Fibroblast of lung (primary cell): ENCODE measurements around the gene CCDC69. TPM values are rescaled to one million over a fixed set of nuclear protein-coding genes. Genes with fewer than 3 reads are reported as not detected.

Source experiments
- DNase-seq, 2 donors: peaks; one replicate each; pipeline versions ENCODE4 v3.0.0 to v3.0.0-alpha.2; 2010; ENCODE audit warnings: low read depth in 2 of 2
- H2AFZ ChIP-seq: 2 replicates; pipeline ENCODE4 v1.5.1; 2012; ENCODE audit warnings: low read length, control low read depth, inconsistent platforms
- H3K27ac ChIP-seq: 2 replicates; pipeline ENCODE4 v1.5.1; 2011; ENCODE audit warnings: low read length, control low read depth; ENCODE audit not compliant: insufficient read depth
- H3K27me3 ChIP-seq: 2 replicates; pipeline ENCODE4 v1.5.1; 2011; ENCODE audit warnings: mild to moderate bottlenecking, low read length; ENCODE audit not compliant: control insufficient read depth, insufficient read depth
- H3K36me3 ChIP-seq: 2 replicates; pipeline ENCODE4 v1.5.1; 2011; ENCODE audit warnings: low read length; ENCODE audit not compliant: control insufficient read depth, insufficient read depth
- H3K4me1 ChIP-seq: 2 replicates; pipeline ENCODE4 v1.5.1; 2011; ENCODE audit warnings: low read length; ENCODE audit not compliant: control insufficient read depth, insufficient read depth; ENCODE audit errors: extremely low read depth
- H3K4me2 ChIP-seq: 2 replicates; pipeline ENCODE4 v1.5.1; 2011; ENCODE audit warnings: low read length, control low read depth; ENCODE audit not compliant: insufficient read depth; ENCODE audit errors: extremely low read depth
- H3K4me3 ChIP-seq, 4 experiments: fragments of 200-600 bp in 1 of 4; sonication (generic) in 1 of 4; replicated peaks in 1 of 4; 2 replicates each; pipeline ENCODE4 v1.5.1; 2011 to 2016; ENCODE audit warnings: low read length in 4 of 4, low read depth in 3 of 4, mild to moderate bottlenecking in 3 of 4, control low read depth in 2 of 4, inconsistent platforms in 1 of 4, mixed read lengths in 1 of 4; ENCODE audit not compliant: insufficient read depth in 1 of 4; ENCODE audit errors: control extremely low read depth in 1 of 4
- H3K79me2 ChIP-seq: 2 replicates; pipeline ENCODE4 v1.5.1; 2012; ENCODE audit warnings: mild to moderate bottlenecking, low read length, inconsistent platforms; ENCODE audit not compliant: control insufficient read depth, insufficient read depth
- H3K9ac ChIP-seq: 2 replicates; pipeline ENCODE4 v1.5.1; 2011; ENCODE audit warnings: mild to moderate bottlenecking, low read length, control low read depth; ENCODE audit not compliant: insufficient read depth
- H3K9me3 ChIP-seq: 2 replicates; pipeline ENCODE4 v1.5.1; 2012; ENCODE audit warnings: low read depth, low read length; ENCODE audit not compliant: control insufficient read depth, insufficient read depth
- H4K20me1 ChIP-seq: 2 replicates; pipeline ENCODE4 v1.5.1; 2011; ENCODE audit warnings: low read length; ENCODE audit not compliant: control insufficient read depth, insufficient read depth; ENCODE audit errors: extremely low read depth
- EZH2 ChIP-seq: IDR thresholded peaks from 2 replicates; pipeline ENCODE4 v1.5.1; 2012; ENCODE audit warnings: low read length, control low read depth, mild to moderate bottlenecking; ENCODE audit errors: missing control alignments
- polyA plus RNA-seq, 2 donors: library from polyadenylated mRNA; depleted of rRNA in 1 of 2; stranded (reverse) in 1 of 2; unstranded in 1 of 2; fragments of >200 nt; gene quantifications; 2 replicates each; pipeline ENCODE4 v1.2.1, GENCODE V29; 2011 to 2012; ENCODE audit warnings: missing spikeins in 1 of 2
- total RNA-seq: library from RNA; depleted of rRNA; stranded (reverse); fragments of >200 nt; gene quantifications from 2 replicates; pipeline ENCODE4 v1.2.1, GENCODE V29; 2014
- TF ChIP-seq, protein P1 (sequence below), 2 donors: IDR thresholded peaks in 1 of 2; conservative IDR thresholded peaks in 1 of 2; 1 replicate in 1 of 2; 2 replicates in 1 of 2; pipeline ENCODE4 v1.5.1; 2011 to 2012; ENCODE audit warnings: low read length in 2 of 2, control low read depth in 1 of 2, inconsistent platforms in 1 of 2, low read depth in 1 of 2, mild to moderate bottlenecking in 1 of 2

CCDC69 gene
- total and polyA plus RNA-seq, 2 donors (not counting 1 experiment from before 2014, with no cell fraction given), result 1.5 to 4.0 TPM

- H3K9me3 ChIP-seq, result no peaks in the 10 kb centered on the region
- TF ChIP-seq, protein P1, sequence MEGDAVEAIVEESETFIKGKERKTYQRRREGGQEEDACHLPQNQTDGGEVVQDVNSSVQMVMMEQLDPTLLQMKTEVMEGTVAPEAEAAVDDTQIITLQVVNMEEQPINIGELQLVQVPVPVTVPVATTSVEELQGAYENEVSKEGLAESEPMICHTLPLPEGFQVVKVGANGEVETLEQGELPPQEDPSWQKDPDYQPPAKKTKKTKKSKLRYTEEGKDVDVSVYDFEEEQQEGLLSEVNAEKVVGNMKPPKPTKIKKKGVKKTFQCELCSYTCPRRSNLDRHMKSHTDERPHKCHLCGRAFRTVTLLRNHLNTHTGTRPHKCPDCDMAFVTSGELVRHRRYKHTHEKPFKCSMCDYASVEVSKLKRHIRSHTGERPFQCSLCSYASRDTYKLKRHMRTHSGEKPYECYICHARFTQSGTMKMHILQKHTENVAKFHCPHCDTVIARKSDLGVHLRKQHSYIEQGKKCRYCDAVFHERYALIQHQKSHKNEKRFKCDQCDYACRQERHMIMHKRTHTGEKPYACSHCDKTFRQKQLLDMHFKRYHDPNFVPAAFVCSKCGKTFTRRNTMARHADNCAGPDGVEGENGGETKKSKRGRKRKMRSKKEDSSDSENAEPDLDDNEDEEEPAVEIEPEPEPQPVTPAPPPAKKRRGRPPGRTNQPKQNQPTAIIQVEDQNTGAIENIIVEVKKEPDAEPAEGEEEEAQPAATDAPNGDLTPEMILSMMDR (conservative IDR thresholded peaks at IDR 0.05 in 1 of 2, IDR thresholded peaks at IDR 0.05 in 1 of 2; ENCODE audit: low read depth in 1 of 2, low read length in 2 of 2), result no peak
- no peak for TF ChIP-seq EZH2
- H2AFZ ChIP-seq, result no peak overlapping the region
- no peak overlapping the region for H3K4me2 ChIP-seq
- H3K79me2 ChIP-seq, result peaks cover 50% of the 10 kb centered on the region
- H3K36me3 ChIP-seq, result peaks cover 39% of the 10 kb centered on the region
- H4K20me1 ChIP-seq, result peaks cover 7% of the 10 kb centered on the region
- H3K4me3 ChIP-seq, result no peak overlapping the region
- no peak overlapping the region for H3K27ac ChIP-seq
- peaks cover 7% of the 10 kb centered on the region for H3K4me1 ChIP-seq
- no peaks in the 10 kb centered on the region for H3K27me3 ChIP-seq
- no peak for DNase-seq
- H3K9ac ChIP-seq, result no peak overlapping the region
These were observed 84.2 kb downstream of the CCDC69 start for GRCh38 chr5:151139646-151140045.

- H2AFZ ChIP-seq, result no peak overlapping the region
These were observed 84.9 kb downstream of the CCDC69 start for GRCh38 chr5:151139015-151139414.

DNA sequence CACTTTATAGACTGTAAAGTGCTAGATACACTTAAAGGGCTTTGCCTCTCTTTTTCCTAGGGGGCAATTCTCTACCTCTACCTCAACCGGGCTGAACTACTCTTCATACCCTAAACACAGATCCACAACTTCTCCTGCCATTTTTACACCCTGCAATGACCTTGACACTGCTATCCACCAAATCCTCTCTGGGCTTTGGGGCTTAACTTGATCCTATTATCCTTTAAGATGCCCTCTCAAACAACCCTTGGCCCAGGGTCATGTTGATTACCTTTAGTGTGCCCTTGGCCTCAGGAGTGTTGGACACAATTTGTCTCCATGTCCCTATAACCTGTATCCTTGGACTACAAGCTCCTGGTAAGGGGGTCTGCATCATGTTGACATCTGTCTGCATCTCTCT is 85.8 kb downstream of the CCDC69 start:
- TF ChIP-seq, protein P1 (conservative IDR thresholded peaks at IDR 0.05 in 1 of 2, IDR thresholded peaks at IDR 0.05 in 1 of 2; ENCODE audit: low read depth in 1 of 2, low read length in 2 of 2), result no peak

More at GRCh38 chr5:151139015-151139414, 84.9 kb downstream of the CCDC69 start:
- Histone ChIP-seq H3K36me3 (peaks cover 41% of the 10 kb centered on the region), H3K27me3 (no peaks in the 10 kb centered on the region), H3K79me2 (peaks cover 43% of the 10 kb centered on the region), H3K4me1 (peaks cover 7% of the 10 kb centered on the region), H3K4me2 (no peak overlapping the region), H4K20me1 (peaks cover 7% of the 10 kb centered on the region), H3K9me3 (no peaks in the 10 kb centered on the region), H3K27ac (no peak overlapping the region), H3K9ac (no peak overlapping the region), H3K4me3 (no peak overlapping the region)
- no peak for DNase-seq
- TF ChIP-seq EZH2, result no peak
- TF ChIP-seq, protein P1 (conservative IDR thresholded peaks at IDR 0.05 in 1 of 2, IDR thresholded peaks at IDR 0.05 in 1 of 2; ENCODE audit: low read depth in 1 of 2, low read length in 2 of 2), result no peak

More for the DNA sequence above, 85.8 kb downstream of the CCDC69 start:
- Histone ChIP-seq H3K4me2 (no peak overlapping the region), H2AFZ (no peak overlapping the region), H3K27me3 (no peaks in the 10 kb centered on the region), H3K36me3 (peaks cover 45% of the 10 kb centered on the region), H3K27ac (no peak overlapping the region), H4K20me1 (peaks cover 4% of the 10 kb centered on the region), H3K4me1 (peaks cover 6% of the 10 kb centered on the region), H3K9ac (no peak overlapping the region), H3K9me3 (no peaks in the 10 kb centered on the region), H3K4me3 (no peak overlapping the region), H3K79me2 (peaks cover 34% of the 10 kb centered on the region)
- no peak for DNase-seq
